ENCODE measurements around the gene CBLN2.

Gene CBLN2

GRCh38 chr18:72492497-72492896 lies 51.6 kb downstream of the CBLN2 start:
- Mint-ChIP-seq H3K4me1 (no peaks in the 10 kb centered on the region), H3K27me3 (no peaks in the 10 kb centered on the region), H3K27ac (no peak overlapping the region), H3K36me3 (no peaks in the 10 kb centered on the region), H3K9me3 (no peaks in the 10 kb centered on the region), H3K4me3 (no peak overlapping the region)

Data from activated naive CD4-positive, alpha-beta T cell treated with anti-CD3 and anti-CD28 coated beads, Interleukin-2, amount 50 U/mL, for 24 hours (primary cell).